ENCODE measurements around the gene OGDHL. TPM values are rescaled to one million over a fixed set of nuclear protein-coding genes. Genes with fewer than 3 reads are reported as not detected.
A peak's percentile ranks its signal among the peaks of the same experiment; 100 is the strongest.
"Not testable (repeated sequence)": the region's sequence is repeated elsewhere in the genome, so short reads cannot be mapped to it uniquely, and the experiment has no call there.

Gene OGDHL
- total RNA-seq, 2 donors from 2014 or later: not detected

- Mint-ChIP-seq H3K27me3 (peaks cover 50% of the 10 kb centered on the region), H3K27ac (no peak overlapping the region), H3K4me1 (peaks cover 3% of the 10 kb centered on the region), H3K4me3 (no peak overlapping the region), H3K36me3 (ENCODE audit: low read depth) (no peaks in the 10 kb centered on the region)
- DNase-seq: no peak
- H3K9me3 ChIP-seq (ENCODE audit: control insufficient read depth, low read length, poor library complexity, severe bottlenecking): no peaks in the 10 kb centered on the region
- no peak for ATAC-seq
These were observed 6.2 kb upstream of the OGDHL start for GRCh38 chr10:49768329-49768728.

- no peaks in the 10 kb centered on the region for H3K9me3 ChIP-seq (ENCODE audit: control insufficient read depth, low read length, poor library complexity, severe bottlenecking)
- Mint-ChIP-seq H3K4me1 (peaks cover 3% of the 10 kb centered on the region), H3K27me3 (peaks cover 50% of the 10 kb centered on the region), H3K27ac (no peak overlapping the region), H3K36me3 (ENCODE audit: low read depth) (no peaks in the 10 kb centered on the region), H3K4me3 (no peak overlapping the region)
- DNase-seq (no peak), ATAC-seq (no peak)
These were observed 5.6 kb upstream of the OGDHL start for GRCh38 chr10:49767752-49768151.

- no peaks in the 10 kb centered on the region for H3K36me3 Mint-ChIP-seq (ENCODE audit: low read depth)
- DNase-seq (no peak), ATAC-seq (no peak)
- H3K27me3 Mint-ChIP-seq: peaks cover 40% of the 10 kb centered on the region
- no peak overlapping the region for H3K27ac Mint-ChIP-seq
- peaks cover 3% of the 10 kb centered on the region for H3K4me1 Mint-ChIP-seq
- no peak overlapping the region for H3K4me3 Mint-ChIP-seq
- no peaks in the 10 kb centered on the region for H3K9me3 ChIP-seq (ENCODE audit: control insufficient read depth, low read length, poor library complexity, severe bottlenecking)
These were observed 4.4 kb upstream of the OGDHL start for GRCh38 chr10:49766484-49766883.

- H3K4me1 Mint-ChIP-seq: no peaks in the 10 kb centered on the region
- peak overlapping the region; percentile 28 for H3K4me3 Mint-ChIP-seq
- DNase-seq (no peak), ATAC-seq (no peak)
- no peak overlapping the region for H3K27ac Mint-ChIP-seq
- H3K9me3 ChIP-seq (ENCODE audit: control insufficient read depth, low read length, poor library complexity, severe bottlenecking): no peaks in the 10 kb centered on the region
- H3K36me3 Mint-ChIP-seq (ENCODE audit: low read depth): no peaks in the 10 kb centered on the region
- peaks cover 58% of the 10 kb centered on the region for H3K27me3 Mint-ChIP-seq
These were observed 399 bp upstream of the OGDHL start for GRCh38 chr10:49762566-49762877.

- Mint-ChIP-seq H3K27me3 (peaks cover 59% of the 10 kb centered on the region), H3K4me3 (peak overlapping the region; percentile 58)
These were observed 828 bp downstream of the OGDHL start for GRCh38 chr10:49761201-49761788.

GRCh38 chr10:49760789-49761188 is 1.3 kb downstream of the OGDHL start:
- Mint-ChIP-seq H3K4me3 (peak overlapping the region; percentile 58), H3K4me1 (no peaks in the 10 kb centered on the region), H3K27ac (no peak overlapping the region), H3K36me3 (ENCODE audit: low read depth) (no peaks in the 10 kb centered on the region), H3K27me3 (peaks cover 64% of the 10 kb centered on the region)
- ATAC-seq: no peak
- H3K9me3 ChIP-seq (ENCODE audit: control insufficient read depth, low read length, poor library complexity, severe bottlenecking): no peaks in the 10 kb centered on the region
- no peak for DNase-seq

More at GRCh38 chr10:49761201-49761788, 828 bp downstream of the OGDHL start:
- Mint-ChIP-seq H3K4me1 (no peaks in the 10 kb centered on the region), H3K36me3 (ENCODE audit: low read depth) (no peaks in the 10 kb centered on the region), H3K27ac (no peak overlapping the region)
- ATAC-seq (no peak), DNase-seq (no peak)
- no peaks in the 10 kb centered on the region for H3K9me3 ChIP-seq (ENCODE audit: control insufficient read depth, low read length, poor library complexity, severe bottlenecking)

- Mint-ChIP-seq H3K4me3 (no peak overlapping the region), H3K36me3 (ENCODE audit: low read depth) (no peaks in the 10 kb centered on the region), H3K27me3 (peaks cover 71% of the 10 kb centered on the region), H3K27ac (no peak overlapping the region), H3K4me1 (no peaks in the 10 kb centered on the region)
- no peaks in the 10 kb centered on the region for H3K9me3 ChIP-seq (ENCODE audit: control insufficient read depth, low read length, poor library complexity, severe bottlenecking)
- DNase-seq (no peak), ATAC-seq (no peak)
These were observed 2.2 kb downstream of the OGDHL start for GRCh38 chr10:49759787-49760551.

- ATAC-seq (no peak), DNase-seq (no peak)
- no peak overlapping the region for H3K4me3 Mint-ChIP-seq
- H3K9me3 ChIP-seq (ENCODE audit: control insufficient read depth, low read length, poor library complexity, severe bottlenecking): no peaks in the 10 kb centered on the region
- no peaks in the 10 kb centered on the region for H3K4me1 Mint-ChIP-seq
- H3K36me3 Mint-ChIP-seq (ENCODE audit: low read depth): no peaks in the 10 kb centered on the region
- H3K27ac Mint-ChIP-seq: no peak overlapping the region
- peaks cover 72% of the 10 kb centered on the region for H3K27me3 Mint-ChIP-seq
These were observed 3.7 kb downstream of the OGDHL start for GRCh38 chr10:49758249-49758930.

- H3K4me3 Mint-ChIP-seq: no peak overlapping the region
- peaks cover 69% of the 10 kb centered on the region for H3K27me3 Mint-ChIP-seq
- DNase-seq: no peak
- no peaks in the 10 kb centered on the region for H3K4me1 Mint-ChIP-seq
- no peaks in the 10 kb centered on the region for H3K9me3 ChIP-seq (ENCODE audit: control insufficient read depth, low read length, poor library complexity, severe bottlenecking)
- ATAC-seq: no peak
- H3K36me3 Mint-ChIP-seq (ENCODE audit: low read depth): no peaks in the 10 kb centered on the region
- H3K27ac Mint-ChIP-seq: no peak overlapping the region
These were observed 5.5 kb downstream of the OGDHL start for GRCh38 chr10:49756641-49757040.

- Mint-ChIP-seq H3K27ac (no peak overlapping the region), H3K36me3 (ENCODE audit: low read depth) (no peaks in the 10 kb centered on the region), H3K27me3 (peaks cover 70% of the 10 kb centered on the region), H3K4me3 (no peak overlapping the region), H3K4me1 (no peaks in the 10 kb centered on the region)
- DNase-seq: no peak
- ATAC-seq: no peak
- no peaks in the 10 kb centered on the region for H3K9me3 ChIP-seq (ENCODE audit: control insufficient read depth, low read length, poor library complexity, severe bottlenecking)
These were observed 6.1 kb downstream of the OGDHL start for GRCh38 chr10:49756031-49756430.

GRCh38 chr10:49754951-49755350 is 7.2 kb downstream of the OGDHL start:
- H3K27me3 Mint-ChIP-seq: peaks cover 63% of the 10 kb centered on the region
- not testable (repeated sequence) for H3K4me3 Mint-ChIP-seq; H3K4me1 Mint-ChIP-seq; DNase-seq; H3K27ac Mint-ChIP-seq; H3K9me3 ChIP-seq (ENCODE audit: control insufficient read depth, low read length, poor library complexity, severe bottlenecking); ATAC-seq; H3K36me3 Mint-ChIP-seq (ENCODE audit: low read depth)

- no peaks in the 10 kb centered on the region for H3K36me3 Mint-ChIP-seq (ENCODE audit: low read depth)
- H3K4me3 Mint-ChIP-seq: no peak overlapping the region
- ATAC-seq (no peak), DNase-seq (no peak)
- H3K27ac Mint-ChIP-seq: no peak overlapping the region
- H3K4me1 Mint-ChIP-seq: peaks cover under 1% of the 10 kb centered on the region
- H3K27me3 Mint-ChIP-seq: peaks cover 45% of the 10 kb centered on the region
- no peaks in the 10 kb centered on the region for H3K9me3 ChIP-seq (ENCODE audit: control insufficient read depth, low read length, poor library complexity, severe bottlenecking)
These were observed 9.5 kb downstream of the OGDHL start for GRCh38 chr10:49752584-49752983.

GRCh38 chr10:49751636-49752510 is 10.2 kb downstream of the OGDHL start:
- Mint-ChIP-seq H3K4me3 (no peak overlapping the region), H3K27me3 (peaks cover 46% of the 10 kb centered on the region), H3K27ac (no peak overlapping the region), H3K36me3 (ENCODE audit: low read depth) (no peaks in the 10 kb centered on the region), H3K4me1 (peaks cover 4% of the 10 kb centered on the region)
- no peak for ATAC-seq
- no peak for DNase-seq
- no peaks in the 10 kb centered on the region for H3K9me3 ChIP-seq (ENCODE audit: control insufficient read depth, low read length, poor library complexity, severe bottlenecking)

All from T-helper 17 cell (primary cell).